HG03139 (cell line): Measurements from ENCODE around the gene NTRK3.
"Not testable (repeated sequence)": the region's sequence is repeated elsewhere in the genome, so short reads cannot be mapped to it uniquely, and the experiment has no call there.

Source experiments
- ATAC-seq: cut with Tn5 transposase; IDR thresholded peaks from one replicate; pipeline ENCODE4 v1.9.1; 2021; ENCODE audit not compliant: unreplicated experiment

Gene NTRK3

GRCh38 chr15:88080616-88081015 lies 175.9 kb downstream of the NTRK3 start:
- no peak for ATAC-seq

GRCh38 chr15:88077296-88078020 lies 179.1 kb downstream of the NTRK3 start:
- no peak for ATAC-seq

- no peak for ATAC-seq
Measured at GRCh38 chr15:88076328-88076727, 180.2 kb downstream of the NTRK3 start.

- ATAC-seq, result no peak
Measured at GRCh38 chr15:88075102-88075501, 181.4 kb downstream of the NTRK3 start.

GRCh38 chr15:88074386-88074785 lies 182.2 kb downstream of the NTRK3 start:
- no peak for ATAC-seq

GRCh38 chr15:88073391-88073691 lies 183.2 kb downstream of the NTRK3 start:
- ATAC-seq, result no peak

- ATAC-seq, result no peak
Measured at GRCh38 chr15:88072598-88073390, 183.7 kb downstream of the NTRK3 start.

GRCh38 chr15:88072133-88072532 lies 184.4 kb downstream of the NTRK3 start:
- not testable (repeated sequence) for ATAC-seq

GRCh38 chr15:88071141-88071540 lies 185.4 kb downstream of the NTRK3 start:
- ATAC-seq, result no peak

GRCh38 chr15:88069561-88069960 lies 187.0 kb downstream of the NTRK3 start:
- no peak for ATAC-seq

GRCh38 chr15:88067331-88067685 lies 189.2 kb downstream of the NTRK3 start:
- no peak for ATAC-seq

- ATAC-seq, result no peak
Measured at GRCh38 chr15:88066636-88067330, 189.8 kb downstream of the NTRK3 start.

- no peak for ATAC-seq
Measured at GRCh38 chr15:88061452-88061851, 195.1 kb downstream of the NTRK3 start.

- no peak for ATAC-seq
Measured at GRCh38 chr15:88060383-88060782, 196.2 kb downstream of the NTRK3 start.

GRCh38 chr15:88057836-88058235 lies 198.7 kb downstream of the NTRK3 start:
- ATAC-seq, result no peak

GRCh38 chr15:88049506-88049905 lies 207.0 kb downstream of the NTRK3 start:
- ATAC-seq, result no peak

- no peak for ATAC-seq
Measured at GRCh38 chr15:88048755-88049154, 207.8 kb downstream of the NTRK3 start.

GRCh38 chr15:88048237-88048636 lies 208.3 kb downstream of the NTRK3 start:
- ATAC-seq, result no peak

- no peak for ATAC-seq
Measured at GRCh38 chr15:88046576-88047129, 209.9 kb downstream of the NTRK3 start.

GRCh38 chr15:88043396-88043795 lies 213.1 kb downstream of the NTRK3 start:
- no peak for ATAC-seq

- no peak for ATAC-seq
Measured at GRCh38 chr15:88042047-88042446, 214.5 kb downstream of the NTRK3 start.

GRCh38 chr15:88040516-88040915 lies 216.0 kb downstream of the NTRK3 start:
- ATAC-seq, result no peak
